Panc1 (cell line): ENCODE measurements around the gene MACF1. TPM values are rescaled to one million over a fixed set of nuclear protein-coding genes. Genes with fewer than 3 reads are reported as not detected.

Experiments used
- ATAC-seq: fragments of 200-7000 bp; cut with Tn5 transposase; 2 replicates; pipeline ENCODE4 v1.9.1; 2020; ENCODE audit warnings: mild to moderate bottlenecking, moderate library complexity
- BruUV-seq: library from RNA; stranded (reverse); fragments of 400-500 nt; replicated peaks from 2 replicates; lab custom pipeline; 2021; lab: Mats Ljungman, UMichigan
- CTCF ChIA-PET: fragments of 300-600 bp; sonication (Branson Sonifier 250); formaldehyde crosslinking; loops from one replicate; lab custom pipeline; 2022; ENCODE audit warnings: antibody characterized with exemption; lab: Charles Lee
- POLR2A ChIA-PET: fragments of 300-600 bp; sonication (Branson Sonifier 250); formaldehyde crosslinking; loops from one replicate; lab custom pipeline; 2022; ENCODE audit warnings: antibody characterized with exemption; lab: Charles Lee
- DNase-seq: peaks from one replicate; pipeline ENCODE4 v3.0.0-alpha.2; 2010; ENCODE audit warnings: low read depth, low spot score
- H3K27ac ChIP-seq: 2 replicates; pipeline ENCODE4 v1.5.1; 2011; ENCODE audit warnings: mild to moderate bottlenecking, low read length, inconsistent platforms
- H3K27me3 ChIP-seq: fragments of 200-500 bp; sonication (Bioruptor generic); 2 replicates; pipeline ENCODE4 v1.6.0; 2014; ENCODE audit warnings: low read length, inconsistent platforms; ENCODE audit not compliant: control insufficient read depth, insufficient read depth
- H3K36me3 ChIP-seq: fragments of 200-500 bp; sonication (Bioruptor generic); 2 replicates; pipeline ENCODE4 v1.5.1; 2014; ENCODE audit warnings: inconsistent platforms, mild to moderate bottlenecking, low read length, moderate library complexity; ENCODE audit not compliant: control insufficient read depth, insufficient read depth
- H3K4me1 ChIP-seq: 2 replicates; pipeline ENCODE4 v1.5.1; 2011; ENCODE audit warnings: inconsistent platforms, mild to moderate bottlenecking, low read length, moderate library complexity; ENCODE audit not compliant: control insufficient read depth, insufficient read depth
- H3K4me3 ChIP-seq, 2 experiments: 2 replicates each; pipeline ENCODE4 v1.5.1; 2011 to 2012; ENCODE audit warnings: low read depth in 2 of 2, low read length in 2 of 2, mild to moderate bottlenecking in 2 of 2, inconsistent platforms in 1 of 2, moderate library complexity in 1 of 2
- H3K9me3 ChIP-seq: fragments of 200-500 bp; sonication (Bioruptor generic); 2 replicates; pipeline ENCODE4 v1.5.1; 2014; ENCODE audit warnings: low read depth, mild to moderate bottlenecking, inconsistent platforms, low read length, moderate library complexity; ENCODE audit not compliant: control insufficient read depth, insufficient read depth
- POLR2AphosphoS5 ChIP-seq: IDR thresholded peaks from 2 replicates; pipeline ENCODE4 v1.6.1; 2012; ENCODE audit warnings: mild to moderate bottlenecking, low read depth, low read length, moderate library complexity
- SIN3A ChIP-seq: IDR thresholded peaks from 2 replicates; pipeline ENCODE4 v1.6.1; 2012; ENCODE audit warnings: low read depth, mild to moderate bottlenecking, low read length, moderate library complexity, borderline replicate concordance; ENCODE audit not compliant: insufficient read depth
- TCF7L2 ChIP-seq: IDR thresholded peaks from 2 replicates; pipeline ENCODE4 v1.6.1; 2011; ENCODE audit warnings: mild to moderate bottlenecking, low read depth, low read length, inconsistent platforms
- in situ Hi-C: cut with HindIII; loops from 2 replicates; pipeline ENCODE4 v1.10.0; 2016; ENCODE audit warnings: low sequenced_read_pairs, low pct_unique_long_range_greater_than_20kb
- intact Hi-C: fragments of 100-400 bp; cut with micrococcal nuclease; formaldehyde crosslinking; loops from one replicate; pipeline ENCODE4 v1.10.0; 2022; ENCODE audit not compliant: unreplicated experiment
- total RNA-seq: library from RNA; stranded (reverse); gene quantifications from one replicate; pipeline ENCODE4 v1.2.1, GENCODE V29; 2021; ENCODE audit not compliant: unreplicated experiment
- TF ChIP-seq, protein P1 (sequence below): fragments of 450-650 bp; IDR thresholded peaks from 2 replicates; pipeline ENCODE4 v1.5.1; 2017; ENCODE audit warnings: mild to moderate bottlenecking
- TF ChIP-seq, protein P2 (sequence below), 2 experiments: IDR thresholded peaks; 2 replicates each; pipeline ENCODE4 v1.6.1; 2011 to 2012; ENCODE audit warnings: low read depth in 2 of 2, control low read depth in 1 of 2, low read length in 1 of 2, mild to moderate bottlenecking in 1 of 2, moderate library complexity in 1 of 2; ENCODE audit not compliant: insufficient read depth in 1 of 2

Gene MACF1
- total RNA-seq, 1 experiment from 2014 or later, result 413 TPM

DNA sequence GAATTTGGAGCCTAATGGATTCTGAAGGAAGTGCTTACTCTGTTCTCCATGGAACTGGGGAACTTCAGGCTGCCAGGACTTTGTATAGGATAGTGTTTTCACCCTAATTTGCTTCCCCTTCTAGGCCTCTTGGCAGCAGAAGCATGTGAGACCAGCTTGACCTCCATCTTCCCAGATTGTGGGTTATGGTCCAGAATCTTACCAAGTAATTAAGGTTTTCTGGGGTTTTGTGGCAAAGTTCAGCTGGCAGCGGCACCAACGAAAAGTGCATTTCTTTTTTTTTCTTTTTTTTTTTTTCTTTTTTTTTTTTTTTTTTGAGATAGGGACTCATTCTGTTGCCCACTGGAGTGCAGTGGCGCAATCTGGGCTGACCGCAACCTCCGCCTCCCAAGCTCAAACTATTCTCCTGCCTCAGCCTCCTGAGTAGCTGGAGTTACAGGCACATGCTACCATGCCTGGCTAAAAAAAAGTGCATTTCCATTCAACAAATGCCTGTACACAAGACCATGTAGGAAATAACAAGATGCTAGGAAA, 283.6 kb downstream of the MACF1 start:
- intact Hi-C loops, result loop anchor here (5.0 kb wide), 1 partner anchor 49 kb away; no protein-coding TSS in a partner anchor
- Histone ChIP-seq H3K27me3 (no peaks in the 10 kb centered on the region), H3K4me3 (no peak overlapping the region), H3K4me1 (peaks cover 5% of the 10 kb centered on the region), H3K36me3 (peaks cover 26% of the 10 kb centered on the region), H3K27ac (no peak overlapping the region), H3K9me3 (no peaks in the 10 kb centered on the region)
- TF ChIP-seq POLR2AphosphoS5 (no peak), TCF7L2 (no peak), SIN3A (no peak)
- TF ChIP-seq, protein P1, sequence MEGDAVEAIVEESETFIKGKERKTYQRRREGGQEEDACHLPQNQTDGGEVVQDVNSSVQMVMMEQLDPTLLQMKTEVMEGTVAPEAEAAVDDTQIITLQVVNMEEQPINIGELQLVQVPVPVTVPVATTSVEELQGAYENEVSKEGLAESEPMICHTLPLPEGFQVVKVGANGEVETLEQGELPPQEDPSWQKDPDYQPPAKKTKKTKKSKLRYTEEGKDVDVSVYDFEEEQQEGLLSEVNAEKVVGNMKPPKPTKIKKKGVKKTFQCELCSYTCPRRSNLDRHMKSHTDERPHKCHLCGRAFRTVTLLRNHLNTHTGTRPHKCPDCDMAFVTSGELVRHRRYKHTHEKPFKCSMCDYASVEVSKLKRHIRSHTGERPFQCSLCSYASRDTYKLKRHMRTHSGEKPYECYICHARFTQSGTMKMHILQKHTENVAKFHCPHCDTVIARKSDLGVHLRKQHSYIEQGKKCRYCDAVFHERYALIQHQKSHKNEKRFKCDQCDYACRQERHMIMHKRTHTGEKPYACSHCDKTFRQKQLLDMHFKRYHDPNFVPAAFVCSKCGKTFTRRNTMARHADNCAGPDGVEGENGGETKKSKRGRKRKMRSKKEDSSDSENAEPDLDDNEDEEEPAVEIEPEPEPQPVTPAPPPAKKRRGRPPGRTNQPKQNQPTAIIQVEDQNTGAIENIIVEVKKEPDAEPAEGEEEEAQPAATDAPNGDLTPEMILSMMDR, result no peak
- TF ChIP-seq, protein P2, sequence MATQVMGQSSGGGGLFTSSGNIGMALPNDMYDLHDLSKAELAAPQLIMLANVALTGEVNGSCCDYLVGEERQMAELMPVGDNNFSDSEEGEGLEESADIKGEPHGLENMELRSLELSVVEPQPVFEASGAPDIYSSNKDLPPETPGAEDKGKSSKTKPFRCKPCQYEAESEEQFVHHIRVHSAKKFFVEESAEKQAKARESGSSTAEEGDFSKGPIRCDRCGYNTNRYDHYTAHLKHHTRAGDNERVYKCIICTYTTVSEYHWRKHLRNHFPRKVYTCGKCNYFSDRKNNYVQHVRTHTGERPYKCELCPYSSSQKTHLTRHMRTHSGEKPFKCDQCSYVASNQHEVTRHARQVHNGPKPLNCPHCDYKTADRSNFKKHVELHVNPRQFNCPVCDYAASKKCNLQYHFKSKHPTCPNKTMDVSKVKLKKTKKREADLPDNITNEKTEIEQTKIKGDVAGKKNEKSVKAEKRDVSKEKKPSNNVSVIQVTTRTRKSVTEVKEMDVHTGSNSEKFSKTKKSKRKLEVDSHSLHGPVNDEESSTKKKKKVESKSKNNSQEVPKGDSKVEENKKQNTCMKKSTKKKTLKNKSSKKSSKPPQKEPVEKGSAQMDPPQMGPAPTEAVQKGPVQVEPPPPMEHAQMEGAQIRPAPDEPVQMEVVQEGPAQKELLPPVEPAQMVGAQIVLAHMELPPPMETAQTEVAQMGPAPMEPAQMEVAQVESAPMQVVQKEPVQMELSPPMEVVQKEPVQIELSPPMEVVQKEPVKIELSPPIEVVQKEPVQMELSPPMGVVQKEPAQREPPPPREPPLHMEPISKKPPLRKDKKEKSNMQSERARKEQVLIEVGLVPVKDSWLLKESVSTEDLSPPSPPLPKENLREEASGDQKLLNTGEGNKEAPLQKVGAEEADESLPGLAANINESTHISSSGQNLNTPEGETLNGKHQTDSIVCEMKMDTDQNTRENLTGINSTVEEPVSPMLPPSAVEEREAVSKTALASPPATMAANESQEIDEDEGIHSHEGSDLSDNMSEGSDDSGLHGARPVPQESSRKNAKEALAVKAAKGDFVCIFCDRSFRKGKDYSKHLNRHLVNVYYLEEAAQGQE (IDR thresholded peaks at IDR 0.05; ENCODE audit: insufficient read depth in 1 of 2, low read depth in 2 of 2, low read length in 1 of 2), result no peak
- no TSS peak for BruUV-seq
- ChIA-PET POLR2A (interaction anchor here (0.7 kb wide), 1 partner anchor 330 kb away, joined by 3 read pairs; no protein-coding TSS in a partner anchor), CTCF (no interaction called here)
- in situ Hi-C loops, result no loop called here
- ATAC-seq, result no peak
- no peak for DNase-seq

DNA sequence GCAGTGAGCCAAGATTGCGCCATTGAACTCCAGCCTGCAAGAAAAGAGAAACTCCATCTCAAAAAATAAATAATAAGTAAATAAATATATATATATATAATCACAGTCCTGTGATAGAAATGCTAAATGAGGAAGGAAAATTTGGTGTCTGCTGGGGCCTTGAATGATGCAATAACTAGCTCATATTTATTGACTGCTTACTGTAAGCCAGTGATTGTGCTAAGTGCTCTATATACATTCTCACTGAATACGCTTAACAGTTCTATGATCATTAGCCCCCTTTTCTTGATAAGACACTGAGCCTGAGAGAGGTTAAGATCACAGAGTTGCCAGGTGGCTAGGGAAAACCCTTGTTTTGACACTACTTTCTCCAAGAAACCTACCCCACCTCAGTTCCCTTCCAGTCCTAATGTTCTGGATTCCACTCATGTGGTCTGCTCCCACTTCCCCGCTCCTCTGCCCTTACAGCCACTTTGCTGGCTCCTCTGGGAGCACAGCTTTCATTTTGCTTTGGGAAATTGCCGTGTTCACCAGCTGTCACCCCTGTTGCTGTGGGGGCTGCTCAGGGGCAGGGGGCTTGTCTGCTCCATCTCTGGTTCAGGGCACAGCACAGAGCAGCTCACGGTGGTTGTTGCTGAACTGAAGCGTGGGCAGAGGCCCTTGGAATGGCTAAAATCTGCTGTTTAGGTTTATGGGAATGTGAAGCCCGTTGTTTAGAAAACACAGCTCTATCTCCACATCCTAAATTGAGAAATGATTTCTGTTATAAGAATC, 284.5 kb downstream of the MACF1 start:
- no peak for DNase-seq
- intact Hi-C loops, result loop anchor here (5.0 kb wide), 1 partner anchor 48 kb away; no protein-coding TSS in a partner anchor
- Histone ChIP-seq H3K27me3 (no peaks in the 10 kb centered on the region), H3K4me3 (no peak overlapping the region), H3K27ac (peak overlapping the region; percentile 52), H3K36me3 (peaks cover 23% of the 10 kb centered on the region), H3K9me3 (no peaks in the 10 kb centered on the region), H3K4me1 (peaks cover 5% of the 10 kb centered on the region)
- no TSS peak for BruUV-seq
- ChIA-PET POLR2A (interaction anchor here (0.7 kb wide), 1 partner anchor 331 kb away, joined by 3 read pairs; no protein-coding TSS in a partner anchor), CTCF (interaction anchor here (0.5 kb wide), 1 partner anchor 54 kb away, joined by 4 read pairs; no protein-coding TSS in a partner anchor)
- ATAC-seq, result peak; percentile 1; the same call in 1 of the 2 replicates
- in situ Hi-C loops, result no loop called here
- TF ChIP-seq, protein P2 (IDR thresholded peaks at IDR 0.05; ENCODE audit: insufficient read depth in 1 of 2, low read depth in 2 of 2, low read length in 1 of 2), result no peak
- TF ChIP-seq TCF7L2 (no peak), SIN3A (no peak), POLR2AphosphoS5 (no peak)
- TF ChIP-seq, protein P1, result no peak
